Hindlimb muscle (tissue), 1 donor: ENCODE data around the gene IL16. TPM values are rescaled to one million over a fixed set of nuclear protein-coding genes. Genes with fewer than 3 reads are reported as not detected.
A peak's percentile ranks its signal among the peaks of the same experiment; 100 is the strongest.

Experiments
- DNase-seq: peaks from one replicate; pipeline ENCODE4 v3.0.0-alpha.2; 2013
- polyA plus RNA-seq: library from polyadenylated mRNA; unstranded; fragments of 120-200 nt; gene quantifications from one replicate; pipeline ENCODE4 v1.2.1, GENCODE V29; 2013; ENCODE audit not compliant: insufficient read length

Gene IL16
- polyA plus RNA-seq, 1 donor = 9.1 TPM

- no peak for DNase-seq
Measured at GRCh38 chr15:81209635-81210034, 13.0 kb downstream of the IL16 start.

GRCh38 chr15:81211376-81211775 lies 14.7 kb downstream of the IL16 start:
- no peak for DNase-seq

GRCh38 chr15:81213982-81214381 lies 17.3 kb downstream of the IL16 start:
- DNase-seq = no peak

- DNase-seq = no peak
Measured at GRCh38 chr15:81215531-81215930, 18.9 kb downstream of the IL16 start.

GRCh38 chr15:81215983-81216382 lies 19.3 kb downstream of the IL16 start:
- DNase-seq = no peak

GRCh38 chr15:81216422-81216821 lies 19.7 kb downstream of the IL16 start:
- no peak for DNase-seq

- no peak for DNase-seq
Measured at GRCh38 chr15:81221449-81221848, 24.8 kb downstream of the IL16 start.

GRCh38 chr15:81222007-81222406 lies 25.3 kb downstream of the IL16 start:
- no peak for DNase-seq

- DNase-seq = no peak
Measured at GRCh38 chr15:81223346-81223971, 26.8 kb downstream of the IL16 start.

GRCh38 chr15:81224232-81224631 lies 27.6 kb downstream of the IL16 start:
- no peak for DNase-seq

- peak; percentile 28 for DNase-seq
Measured at GRCh38 chr15:81225161-81225671, 28.5 kb downstream of the IL16 start.

- DNase-seq = no peak
Measured at GRCh38 chr15:81227716-81228115, 31.0 kb downstream of the IL16 start.

GRCh38 chr15:81229586-81229985 lies 32.9 kb downstream of the IL16 start:
- DNase-seq = no peak

GRCh38 chr15:81235276-81236123 lies 38.8 kb downstream of the IL16 start:
- no peak for DNase-seq

- DNase-seq = no peak
Measured at GRCh38 chr15:81239190-81239589, 42.5 kb downstream of the IL16 start.

GRCh38 chr15:81242778-81243177 lies 46.1 kb downstream of the IL16 start:
- DNase-seq = no peak

- DNase-seq = no peak
Measured at GRCh38 chr15:81244306-81244705, 47.6 kb downstream of the IL16 start.

GRCh38 chr15:81253846-81254245 lies 57.2 kb downstream of the IL16 start:
- DNase-seq = no peak

GRCh38 chr15:81254277-81254915 lies 57.7 kb downstream of the IL16 start:
- no peak for DNase-seq

GRCh38 chr15:81254916-81255290 lies 58.2 kb downstream of the IL16 start:
- DNase-seq = no peak

- no peak for DNase-seq
Measured at GRCh38 chr15:81255315-81255957, 58.8 kb downstream of the IL16 start.

GRCh38 chr15:81255958-81256320 lies 59.3 kb downstream of the IL16 start:
- no peak for DNase-seq

GRCh38 chr15:81256916-81257315 lies 60.2 kb downstream of the IL16 start:
- no peak for DNase-seq
